Liver (tissue), 9 donors: ENCODE results near the gene CCSAP. TPM values are rescaled to one million over a fixed set of nuclear protein-coding genes. Genes with fewer than 3 reads are reported as not detected.

ENCODE experiments used
- DNase-seq: peaks from one replicate; pipeline ENCODE4 v3.0.0-alpha.2; 2017; ENCODE audit warnings: low spot score
- H3K27ac ChIP-seq, 2 donors: one replicate each; pipeline ENCODE4 v1.7.0; 2013; ENCODE audit warnings: inconsistent platforms in 2 of 2, low read length in 2 of 2, control low read depth in 1 of 2, low read depth in 1 of 2, mild to moderate bottlenecking in 1 of 2
- H3K27me3 ChIP-seq, 4 donors: one replicate each; pipeline versions ENCODE4 v1.6.1 to v1.7.0; 2013; ENCODE audit warnings: low read length in 3 of 4, inconsistent platforms in 1 of 4, mild to moderate bottlenecking in 1 of 4, moderate library complexity in 1 of 4; ENCODE audit not compliant: control insufficient read depth in 4 of 4, insufficient read depth in 4 of 4
- H3K36me3 ChIP-seq, 4 donors: one replicate each; pipeline versions ENCODE4 v1.6.1 to v1.7.0; 2013; ENCODE audit warnings: low read length in 3 of 4, mild to moderate bottlenecking in 3 of 4, low read depth in 1 of 4, moderate library complexity in 1 of 4; ENCODE audit not compliant: control insufficient read depth in 4 of 4, insufficient read depth in 3 of 4
- H3K4me1 ChIP-seq, 4 donors: one replicate each; pipeline versions ENCODE4 v1.6.1 to v1.7.0; 2013; ENCODE audit warnings: low read length in 3 of 4, mild to moderate bottlenecking in 3 of 4, moderate library complexity in 1 of 4; ENCODE audit not compliant: control insufficient read depth in 4 of 4, insufficient read depth in 4 of 4
- H3K4me3 ChIP-seq, 3 donors: one replicate each; pipeline versions ENCODE4 v1.6.1 to v1.7.0; 2013; ENCODE audit warnings: low read length in 3 of 3, control low read depth in 1 of 3, low read depth in 1 of 3, mild to moderate bottlenecking in 1 of 3
- H3K9ac ChIP-seq, 2 donors: one replicate each; pipeline ENCODE4 v1.7.0; 2013; ENCODE audit warnings: low read length in 2 of 2, mild to moderate bottlenecking in 2 of 2, moderate library complexity in 2 of 2, control low read depth in 1 of 2, low read depth in 1 of 2
- H3K9me3 ChIP-seq, 4 donors: one replicate each; pipeline versions ENCODE4 v1.6.1 to v1.7.0; 2013; ENCODE audit warnings: low read length in 3 of 4; ENCODE audit not compliant: control insufficient read depth in 4 of 4
- EGR1 ChIP-seq, 2 donors: IDR thresholded peaks; 2 replicates each; pipeline ENCODE4 v1.6.1; 2016 to 2018; ENCODE audit warnings: antibody characterized with exemption in 2 of 2, low read depth in 2 of 2
- FOXA1 ChIP-seq: IDR thresholded peaks from 2 replicates; pipeline ENCODE4 v1.6.1; 2016; ENCODE audit warnings: antibody characterized with exemption
- FOXA2 ChIP-seq: IDR thresholded peaks from 2 replicates; pipeline ENCODE4 v1.6.1; 2016; ENCODE audit warnings: antibody characterized with exemption
- GABPA ChIP-seq, 2 donors: IDR thresholded peaks in 1 of 2; conservative IDR thresholded peaks in 1 of 2; 2 replicates each; pipeline ENCODE4 v1.6.1; 2016; ENCODE audit warnings: antibody characterized with exemption in 2 of 2, mild to moderate bottlenecking in 1 of 2, moderate library complexity in 1 of 2
- HNF4G ChIP-seq: IDR thresholded peaks from 2 replicates; pipeline ENCODE4 v1.6.1; 2016; ENCODE audit warnings: antibody characterized with exemption
- JUND ChIP-seq, 2 donors: IDR thresholded peaks; 2 replicates each; pipeline ENCODE4 v1.6.1; 2016; ENCODE audit warnings: antibody characterized with exemption in 2 of 2
- MAX ChIP-seq: IDR thresholded peaks from 2 replicates; pipeline ENCODE4 v1.6.1; 2016; ENCODE audit warnings: antibody characterized with exemption
- NR2F2 ChIP-seq: IDR thresholded peaks from 2 replicates; pipeline ENCODE4 v1.6.1; 2016; ENCODE audit warnings: antibody characterized with exemption
- REST ChIP-seq: IDR thresholded peaks from 2 replicates; pipeline ENCODE4 v1.6.1; 2016; ENCODE audit warnings: antibody characterized with exemption, mild to moderate bottlenecking
- RXRA ChIP-seq, 2 donors: IDR thresholded peaks; 2 replicates each; pipeline ENCODE4 v1.6.1; 2017 to 2018; ENCODE audit warnings: antibody characterized with exemption in 2 of 2, mild to moderate bottlenecking in 1 of 2
- SP1 ChIP-seq: IDR thresholded peaks from 2 replicates; pipeline ENCODE4 v1.6.1; 2018; ENCODE audit warnings: antibody characterized with exemption, mild to moderate bottlenecking
- YY1 ChIP-seq: IDR thresholded peaks from 2 replicates; pipeline ENCODE4 v1.6.1; 2016; ENCODE audit warnings: antibody characterized with exemption, mild to moderate bottlenecking
- WGBS: extraction: QIAGEN DNeasy Blood & Tissue Kit; methylation state at CpG from one replicate; pipeline ENCODE4 v1.1.7; 2013; 5-methylcytosine and 5-hydroxymethylcytosine counted together
- polyA plus RNA-seq, 2 donors: library from polyadenylated mRNA; stranded (reverse) in 1 of 2; unstranded in 1 of 2; fragments of 200-250 nt in 1 of 2; fragments of >200 nt in 1 of 2; fragmentation: Nextera tagmentation in 1 of 2; extraction: Ambion mirVana in 1 of 2; gene quantifications; one replicate each; pipeline versions ENCODE4 v1.2.1 to v1.2.3, GENCODE V29; 2013 to 2015
- total RNA-seq, 2 donors: library from RNA; depleted of rRNA; stranded (reverse); fragments of >200 nt; gene quantifications; one replicate each; pipeline ENCODE4 v1.2.3, GENCODE V29; 2014
- TF ChIP-seq, protein P1 (sequence below): fragments of 150-350 bp; IDR thresholded peaks from 2 replicates; pipeline ENCODE4 v1.5.1; 2017; ENCODE audit warnings: improper control_type of control experiment, low read depth, low read length; ENCODE audit not compliant: missing input control
- donor health status: healthy.
- donor health status: healthy.
- donor health status: healthy.
- donor health status: healthy.
- donor health status: healthy.

Gene CCSAP
- total and polyA plus RNA-seq, 4 donors, result 0.77 to 4.6 (median 1.7) TPM

- no peak for DNase-seq
- Histone ChIP-seq H3K27me3 (no peaks in the 10 kb centered on the region), H3K9ac (no peak overlapping the region), H3K36me3 (peaks cover 0 to 10% (median 9%) of the 10 kb centered on the region in 4 donors), H3K4me1 (peaks cover 6 to 22% (median 16%) of the 10 kb centered on the region in 4 donors), H3K4me3 (no peak overlapping the region), H3K27ac (no peak overlapping the region), H3K9me3 (no peaks in the 10 kb centered on the region)
- 94% methylated on average over 2 of the region's 2 CpGs for WGBS
- no peak for TF ChIP-seq HNF4G
- TF ChIP-seq YY1, result no peak
- TF ChIP-seq, protein P1, sequence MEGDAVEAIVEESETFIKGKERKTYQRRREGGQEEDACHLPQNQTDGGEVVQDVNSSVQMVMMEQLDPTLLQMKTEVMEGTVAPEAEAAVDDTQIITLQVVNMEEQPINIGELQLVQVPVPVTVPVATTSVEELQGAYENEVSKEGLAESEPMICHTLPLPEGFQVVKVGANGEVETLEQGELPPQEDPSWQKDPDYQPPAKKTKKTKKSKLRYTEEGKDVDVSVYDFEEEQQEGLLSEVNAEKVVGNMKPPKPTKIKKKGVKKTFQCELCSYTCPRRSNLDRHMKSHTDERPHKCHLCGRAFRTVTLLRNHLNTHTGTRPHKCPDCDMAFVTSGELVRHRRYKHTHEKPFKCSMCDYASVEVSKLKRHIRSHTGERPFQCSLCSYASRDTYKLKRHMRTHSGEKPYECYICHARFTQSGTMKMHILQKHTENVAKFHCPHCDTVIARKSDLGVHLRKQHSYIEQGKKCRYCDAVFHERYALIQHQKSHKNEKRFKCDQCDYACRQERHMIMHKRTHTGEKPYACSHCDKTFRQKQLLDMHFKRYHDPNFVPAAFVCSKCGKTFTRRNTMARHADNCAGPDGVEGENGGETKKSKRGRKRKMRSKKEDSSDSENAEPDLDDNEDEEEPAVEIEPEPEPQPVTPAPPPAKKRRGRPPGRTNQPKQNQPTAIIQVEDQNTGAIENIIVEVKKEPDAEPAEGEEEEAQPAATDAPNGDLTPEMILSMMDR, result no peak
- no peak for TF ChIP-seq RXRA (IDR thresholded peaks at IDR 0.05)
- no peak for TF ChIP-seq FOXA2
Measured at GRCh38 chr1:229309684-229310083, 33.2 kb downstream of the CCSAP start.

- 75% methylated on average over 1 of the region's 1 CpG for WGBS
- TF ChIP-seq JUND (IDR thresholded peaks at IDR 0.05), result no peak
- no peak for TF ChIP-seq YY1
Measured at GRCh38 chr1:229309074-229309473, 33.8 kb downstream of the CCSAP start.

DNA sequence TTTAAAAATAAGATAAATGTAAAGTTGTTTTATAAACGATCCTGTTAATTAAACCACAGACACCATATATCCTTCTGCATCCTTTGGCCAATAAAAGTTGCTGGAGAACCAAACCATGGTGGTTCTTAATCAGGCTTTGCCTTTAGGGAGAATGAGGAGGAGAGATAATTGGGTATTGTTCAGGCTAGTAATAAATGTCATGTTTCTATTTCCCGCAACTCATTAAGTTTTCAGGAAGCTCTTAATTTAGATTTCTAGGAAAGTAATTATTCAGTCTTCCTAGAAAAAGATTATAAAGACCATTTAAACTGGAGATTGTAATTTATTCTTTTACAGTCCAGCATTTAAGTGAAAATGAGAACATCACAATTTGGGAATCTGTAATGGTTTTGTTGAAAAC is 37.5 kb downstream of the CCSAP start:
- Histone ChIP-seq H3K9me3 (no peaks in the 10 kb centered on the region), H3K27me3 (no peaks in the 10 kb centered on the region), H3K9ac (no peak overlapping the region), H3K4me3 (no peak overlapping the region), H3K4me1 (peaks cover 4 to 13% (median 6%) of the 10 kb centered on the region in 4 donors), H3K27ac (no peak overlapping the region), H3K36me3 (peaks cover 6 to 31% (median 21%) of the 10 kb centered on the region in 4 donors)
- no peak for TF ChIP-seq SP1
- TF ChIP-seq EGR1 (IDR thresholded peaks at IDR 0.05; ENCODE audit: low read depth in 2 of 2), result no peak
- no peak for TF ChIP-seq YY1
- TF ChIP-seq FOXA2, result no peak
- no peak for TF ChIP-seq NR2F2
- TF ChIP-seq RXRA (IDR thresholded peaks at IDR 0.05), result no peak
- no peak for TF ChIP-seq REST
- no peak for TF ChIP-seq FOXA1
- TF ChIP-seq, protein P1, result no peak
- no peak for TF ChIP-seq HNF4G
- no peak for TF ChIP-seq GABPA (IDR thresholded peaks at IDR 0.05 in 1 of 2, conservative IDR thresholded peaks at IDR 0.05 in 1 of 2)
- no peak for TF ChIP-seq MAX
- 89% methylated on average over 2 of the region's 2 CpGs for WGBS
- no peak for DNase-seq

More at GRCh38 chr1:229309074-229309473, 33.8 kb downstream of the CCSAP start:
- H3K27me3 ChIP-seq, result no peaks in the 10 kb centered on the region
- no peak overlapping the region for H3K4me3 ChIP-seq
- H3K36me3 ChIP-seq, result peaks cover 2 to 15% (median 11%) of the 10 kb centered on the region in 4 donors
- H3K9me3 ChIP-seq, result no peaks in the 10 kb centered on the region
- H3K9ac ChIP-seq, result no peak overlapping the region
- H3K4me1 ChIP-seq, result peaks cover 6 to 22% (median 16%) of the 10 kb centered on the region in 4 donors
- no peak for DNase-seq
- no peak overlapping the region for H3K27ac ChIP-seq
